HEK293 (cell line): ENCODE data around the gene SYNC.

Source experiments
- CTCF ChIA-PET: fragments of 350-600 bp; formaldehyde crosslinking; extraction: SDS; loops from one replicate; lab custom pipeline; 2021; ENCODE audit warnings: antibody characterized with exemption; lab: Yijun Ruan, JAX
- POLR2A ChIA-PET: fragments of 300-600 bp; formaldehyde crosslinking; extraction: SDS; loops from one replicate; lab custom pipeline; 2020; ENCODE audit warnings: antibody characterized with exemption, inconsistent platforms; lab: Yijun Ruan, JAX
- H3K27ac ChIP-seq: fragments of 200-500 bp; sonication (Bioruptor generic); 2 replicates; pipeline ENCODE4 v1.5.1; 2014; ENCODE audit warnings: low read depth, low read length, control low read depth, inconsistent platforms; ENCODE audit errors: extremely low read depth
- H3K36me3 ChIP-seq, 2 experiments: fragments of 200-500 bp in 1 of 2; sonication (Bioruptor generic) in 1 of 2; 1 replicate in 1 of 2; 2 replicates in 1 of 2; pipeline ENCODE4 v1.5.1; 2014 to 2017; ENCODE audit warnings: inconsistent platforms in 2 of 2, low read length in 2 of 2; ENCODE audit not compliant: control insufficient read depth in 2 of 2, insufficient read depth in 1 of 2
- H3K4me1 ChIP-seq: fragments of 200-500 bp; sonication (Bioruptor generic); 2 replicates; pipeline ENCODE4 v1.5.1; 2014; ENCODE audit warnings: mild to moderate bottlenecking, low read length, inconsistent platforms; ENCODE audit not compliant: control insufficient read depth, insufficient read depth
- H3K4me3 ChIP-seq: 2 replicates; pipeline ENCODE4 v1.5.1; 2011; ENCODE audit warnings: low read depth, mild to moderate bottlenecking, control low read depth, low read length, moderate library complexity
- H3K9me3 ChIP-seq: fragments of 200-500 bp; sonication (Bioruptor generic); 2 replicates; pipeline ENCODE4 v1.5.1; 2014; ENCODE audit warnings: low read depth, low read length, inconsistent platforms; ENCODE audit not compliant: control insufficient read depth, insufficient read depth
- PRDM10 ChIP-seq: fragments of 450-650 bp; formaldehyde crosslinking; IDR thresholded peaks from 2 replicates; pipeline ENCODE4 v1.5.1; 2016; ENCODE audit warnings: missing biosample characterization, missing genetic modification characterization
- PRDM4 ChIP-seq: fragments of 450-650 bp; formaldehyde crosslinking; IDR thresholded peaks from 2 replicates; pipeline ENCODE4 v1.5.1; 2017; ENCODE audit warnings: missing biosample characterization, missing genetic modification characterization
- REST ChIP-seq: fragments of 450-650 bp; formaldehyde crosslinking; IDR thresholded peaks from 2 replicates; pipeline ENCODE4 v1.5.1; 2016; ENCODE audit warnings: missing biosample characterization, missing genetic modification characterization
- ZBTB11 ChIP-seq: fragments of 450-650 bp; formaldehyde crosslinking; conservative IDR thresholded peaks from 2 replicates; pipeline ENCODE4 v1.5.1; 2016; ENCODE audit warnings: low read depth, missing biosample characterization, missing genetic modification characterization
- ZBTB17 ChIP-seq: fragments of 450-650 bp; formaldehyde crosslinking; IDR thresholded peaks from 2 replicates; pipeline ENCODE4 v1.5.1; 2016; ENCODE audit warnings: missing biosample characterization, missing genetic modification characterization
- ZBTB20 ChIP-seq: fragments of 450-650 bp; formaldehyde crosslinking; IDR thresholded peaks from 2 replicates; pipeline ENCODE4 v1.5.1; 2016; ENCODE audit warnings: missing biosample characterization, missing genetic modification characterization
- ZBTB44 ChIP-seq: fragments of 450-650 bp; IDR thresholded peaks from 2 replicates; pipeline ENCODE4 v1.5.1; 2018; ENCODE audit warnings: missing biosample characterization, mild to moderate bottlenecking, missing genetic modification characterization
- ZBTB48 ChIP-seq: fragments of 450-650 bp; formaldehyde crosslinking; IDR thresholded peaks from 2 replicates; pipeline ENCODE4 v1.5.1; 2016; ENCODE audit warnings: missing biosample characterization, missing genetic modification characterization
- ZFP37 ChIP-seq: fragments of 450-650 bp; formaldehyde crosslinking; IDR thresholded peaks from 2 replicates; pipeline ENCODE4 v1.5.1; 2016; ENCODE audit warnings: missing biosample characterization, missing genetic modification characterization
- ZFP69B ChIP-seq: fragments of 450-650 bp; formaldehyde crosslinking; IDR thresholded peaks from 2 replicates; pipeline ENCODE4 v1.5.1; 2016; ENCODE audit warnings: missing biosample characterization, missing genetic modification characterization
- ZNF121 ChIP-seq: fragments of 450-650 bp; formaldehyde crosslinking; IDR thresholded peaks from 2 replicates; pipeline ENCODE4 v1.5.1; 2016; ENCODE audit warnings: missing biosample characterization, missing genetic modification characterization
- ZNF221 ChIP-seq: fragments of 450-650 bp; formaldehyde crosslinking; IDR thresholded peaks from 2 replicates; pipeline ENCODE4 v1.5.1; 2017; ENCODE audit warnings: missing biosample characterization, missing genetic modification characterization, borderline replicate concordance
- ZNF548 ChIP-seq: fragments of 450-650 bp; formaldehyde crosslinking; IDR thresholded peaks from 2 replicates; pipeline ENCODE4 v1.5.1; 2016; ENCODE audit warnings: missing biosample characterization, missing genetic modification characterization
- ZNF600 ChIP-seq: fragments of 450-650 bp; formaldehyde crosslinking; IDR thresholded peaks from 2 replicates; pipeline ENCODE4 v1.5.1; 2016; ENCODE audit warnings: missing biosample characterization, missing genetic modification characterization
- ZNF623 ChIP-seq: fragments of 450-650 bp; formaldehyde crosslinking; IDR thresholded peaks from 2 replicates; pipeline ENCODE4 v1.5.1; 2016; ENCODE audit warnings: missing biosample characterization, missing genetic modification characterization
- ZNF658 ChIP-seq: fragments of 450-650 bp; formaldehyde crosslinking; IDR thresholded peaks from 2 replicates; pipeline ENCODE4; 2016; ENCODE audit warnings: missing biosample characterization, missing genetic modification characterization
- ZNF660 ChIP-seq: fragments of 450-650 bp; IDR thresholded peaks from 2 replicates; pipeline ENCODE4 v1.5.1; 2018; ENCODE audit warnings: missing biosample characterization, mild to moderate bottlenecking, missing genetic modification characterization
- ZNF677 ChIP-seq: fragments of 450-650 bp; IDR thresholded peaks from 2 replicates; pipeline ENCODE4 v1.5.0; 2018; ENCODE audit warnings: missing biosample characterization, mild to moderate bottlenecking, missing genetic modification characterization, moderate library complexity
- ZNF76 ChIP-seq: fragments of 450-650 bp; formaldehyde crosslinking; IDR thresholded peaks from 2 replicates; pipeline ENCODE4; 2016; ENCODE audit warnings: low read depth, missing biosample characterization, missing genetic modification characterization, borderline replicate concordance
- ZNF785 ChIP-seq: fragments of 450-650 bp; formaldehyde crosslinking; IDR thresholded peaks from 2 replicates; pipeline ENCODE4 v1.5.1; 2016; ENCODE audit warnings: missing biosample characterization, missing genetic modification characterization

The SYNC gene

GRCh38 chr1:32651461-32652073 lies 51.0 kb downstream of the SYNC start:
- no peaks in the 10 kb centered on the region for H3K4me1 ChIP-seq
- TF ChIP-seq ZBTB48 (tag by site-specific recombination), result peak; percentile 63; the same call in 1 of the 2 replicates
- no peak for TF ChIP-seq ZNF623 (tag by site-specific recombination)
- TF ChIP-seq ZFP37 (tag by site-specific recombination), result peak; percentile 80; the same call in 1 of the 2 replicates
- TF ChIP-seq PRDM10 (tag by site-specific recombination), result peak; percentile 92
- TF ChIP-seq ZNF548 (tag by site-specific recombination), result no peak
- no peak for TF ChIP-seq ZBTB11 (tag by site-specific recombination)
- peak; percentile 54 for TF ChIP-seq ZBTB17 (tag by site-specific recombination)
- 0 out of 2 replicates have a peak, but pooled peaks have one; percentile 1 for TF ChIP-seq ZNF76 (tag by site-specific recombination)
- TF ChIP-seq ZNF121 (tag by site-specific recombination), result 0 out of 2 replicates have a peak, but pooled peaks have one; percentile 58
- no peak for TF ChIP-seq ZNF221 (tag by site-specific recombination)
- TF ChIP-seq ZNF660 (tag by site-specific recombination), result 0 out of 2 replicates have a peak, but pooled peaks have one; percentile 11
- TF ChIP-seq ZNF600, result peak; percentile 49; the same call in 1 of the 2 replicates
- peak; percentile 3; the same call in 1 of the 2 replicates for TF ChIP-seq PRDM4 (tag by site-specific recombination)
- TF ChIP-seq ZBTB20 (tag by site-specific recombination), result peak; percentile 80
- TF ChIP-seq ZNF658, result no peak
- 0 out of 2 replicates have a peak, but pooled peaks have one; percentile 51 for TF ChIP-seq ZFP69B (tag by site-specific recombination)
- TF ChIP-seq REST (tag by site-specific recombination), result 0 out of 2 replicates have a peak, but pooled peaks have one; percentile 7
- no peak for TF ChIP-seq ZBTB44 (tag by site-specific recombination)
- 0 out of 2 replicates have a peak, but pooled peaks have one; percentile 5 for TF ChIP-seq ZNF677
- TF ChIP-seq ZNF785 (tag by site-specific recombination), result peak; percentile 11; the same call in 1 of the 2 replicates

More at GRCh38 chr1:32651461-32652073, 51.0 kb downstream of the SYNC start:
- Histone ChIP-seq H3K27ac (peak overlapping the region; percentile 86), H3K9me3 (no peaks in the 10 kb centered on the region), H3K36me3 (peaks cover 27 to 54% of the 10 kb centered on the region in 2 experiments; a peak in 2 of 3 replicates), H3K4me3 (peak overlapping the region; percentile 94)
- CTCF ChIA-PET, result interaction anchor here (0.5 to 1.2 kb wide), 3 partner anchors 121 to 818 kb away, joined by 3 read pairs; no protein-coding TSS in a partner anchor
- POLR2A ChIA-PET, result interaction anchor here (0.6 to 2.1 kb wide), 22 partner anchors 8 to 313 kb away, joined by 3 to 9 read pairs (median 4); partner anchors contain the start of genes BSDC1, RNF19B and SYNC
